Inferior parietal cortex (tissue), 1 donor: ENCODE measurements around the gene AGRP.

Experiments used
- DNase-seq: peaks from one replicate; pipeline ENCODE4 v3.0.0-alpha.2; 2016; ENCODE audit errors: extremely low spot score

AGRP gene

GRCh38 chr16:67445913-67446907 is 37.1 kb downstream of the AGRP start:
- no peak for DNase-seq

- no peak for DNase-seq
Observed at GRCh38 chr16:67445441-67445912, 37.9 kb downstream of the AGRP start.

GRCh38 chr16:67445126-67445426 is 38.3 kb downstream of the AGRP start:
- DNase-seq, result no peak

GRCh38 chr16:67444259-67445125 is 38.9 kb downstream of the AGRP start:
- no peak for DNase-seq

- no peak for DNase-seq
Observed at GRCh38 chr16:67443265-67443664, 40.1 kb downstream of the AGRP start.

- DNase-seq, result no peak
Observed at GRCh38 chr16:67442581-67443255, 40.6 kb downstream of the AGRP start.

GRCh38 chr16:67441907-67442306 is 41.4 kb downstream of the AGRP start:
- no peak for DNase-seq

- DNase-seq, result no peak
Observed at GRCh38 chr16:67441271-67441753, 42.0 kb downstream of the AGRP start.

- no peak for DNase-seq
Observed at GRCh38 chr16:67438824-67439393, 44.4 kb downstream of the AGRP start.

- no peak for DNase-seq
Observed at GRCh38 chr16:67438098-67438791, 45.1 kb downstream of the AGRP start.

- DNase-seq, result no peak
Observed at GRCh38 chr16:67437513-67437912, 45.8 kb downstream of the AGRP start.

- no peak for DNase-seq
Observed at GRCh38 chr16:67436640-67437193, 46.6 kb downstream of the AGRP start.

GRCh38 chr16:67435758-67436164 is 47.6 kb downstream of the AGRP start:
- no peak for DNase-seq

GRCh38 chr16:67433131-67433719 is 50.1 kb downstream of the AGRP start:
- DNase-seq, result no peak
